NOMO-1 treated with dmso at 0.1 percent for 144 hours (cell line): ENCODE data around the gene PROSER3.

Experiments
- DNase-seq: peaks from one replicate; lab custom pipeline; 2025; ENCODE audit not compliant: unreplicated experiment; lab: John Stamatoyannopoulos, UW

PROSER3 gene

DNA sequence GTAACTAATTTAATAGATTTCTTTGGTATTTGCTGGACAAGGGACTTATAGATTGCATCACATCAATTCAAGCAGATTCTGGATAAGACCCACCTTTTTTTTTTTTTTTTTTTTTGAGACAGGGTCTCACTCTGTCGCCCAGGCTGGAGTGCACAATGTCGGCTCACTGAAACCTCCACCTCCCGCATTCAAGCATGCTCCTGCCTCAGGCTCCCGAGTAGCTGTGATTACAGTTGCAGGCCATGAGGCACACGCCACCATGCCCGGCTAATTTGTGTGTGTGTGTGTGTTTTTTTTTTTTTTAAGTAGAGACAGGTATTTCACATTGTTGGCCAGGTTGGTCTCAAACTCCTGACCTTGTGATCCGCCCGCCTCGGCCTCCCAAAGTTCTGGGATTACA lies 58.9 kb downstream of the PROSER3 start:
- no peak for DNase-seq

DNA sequence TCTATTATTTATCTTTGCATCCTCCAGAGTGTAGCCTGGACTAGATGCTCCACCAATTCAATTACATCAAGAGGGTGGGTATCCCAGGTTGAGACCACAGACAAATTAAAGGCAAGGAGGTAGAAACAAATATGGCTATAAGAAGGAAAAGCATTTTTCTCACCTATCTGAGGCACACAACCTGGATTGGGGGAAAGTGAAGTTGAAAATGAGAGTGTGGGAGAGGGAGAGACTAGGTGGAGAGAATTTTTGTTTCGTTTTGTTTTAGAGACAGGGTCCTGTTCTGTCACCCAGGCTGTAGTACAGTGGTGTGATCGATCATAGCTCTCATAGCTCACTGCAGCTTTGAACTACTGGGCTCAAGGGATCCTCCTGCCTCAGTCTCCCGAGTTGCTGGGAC lies 60.5 kb downstream of the PROSER3 start:
- no peak for DNase-seq
